PFSK-1 (cell line): ENCODE data around the gene MAP3K10.

ENCODE experiments used
- FOXP2 ChIP-seq: optimal IDR thresholded peaks from 2 replicates; pipeline ENCODE3; 2011; ENCODE audit warnings: borderline replicate concordance, control low read depth, inconsistent platforms; ENCODE audit not compliant: insufficient read depth; ENCODE audit errors: extremely low read length, extremely low read depth
- POLR2AphosphoS5 ChIP-seq: IDR thresholded peaks from 2 replicates; pipeline ENCODE4 v1.6.1; 2012; ENCODE audit warnings: low read depth, mild to moderate bottlenecking, control low read depth, low read length, moderate library complexity
- SIN3A ChIP-seq: IDR thresholded peaks from 2 replicates; pipeline ENCODE4 v1.6.1; 2012; ENCODE audit warnings: mild to moderate bottlenecking, low read length, moderate library complexity, borderline replicate concordance; ENCODE audit not compliant: insufficient read depth
- TAF1 ChIP-seq: IDR thresholded peaks from 2 replicates; pipeline ENCODE4 v1.6.1; 2012; ENCODE audit warnings: low read length, control low read depth, borderline replicate concordance; ENCODE audit not compliant: insufficient read depth
- TF ChIP-seq, protein P1 (sequence below), 2 experiments: IDR thresholded peaks; 2 replicates each; pipeline versions ENCODE4 v1.6.1 to v1.8.0; 2011 to 2012; ENCODE audit warnings: low read depth in 2 of 2, low read length in 2 of 2, control low read depth in 1 of 2, inconsistent platforms in 1 of 2, mild to moderate bottlenecking in 1 of 2, moderate library complexity in 1 of 2; ENCODE audit not compliant: insufficient read depth in 1 of 2

The MAP3K10 gene

DNA sequence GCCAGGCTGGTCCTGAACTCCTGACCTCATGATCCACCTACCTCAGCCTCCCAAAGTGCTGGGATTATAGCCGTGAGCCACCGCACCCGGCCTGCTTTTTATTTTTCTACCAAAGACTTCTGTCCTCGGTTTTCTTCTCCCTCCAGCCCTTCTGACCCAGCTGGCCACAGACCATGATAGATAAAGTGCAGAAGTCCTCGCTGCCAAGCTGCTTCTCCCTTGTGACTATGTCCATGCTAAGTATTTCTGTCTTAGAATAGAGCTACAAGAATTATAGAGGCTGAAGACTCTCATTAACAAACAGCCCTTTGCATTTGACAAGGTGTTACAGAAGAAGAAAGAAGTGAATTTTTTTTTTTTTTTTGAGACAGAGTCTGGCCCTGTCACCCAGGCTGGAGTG lies 15.4 kb upstream of the MAP3K10 start:
- TF ChIP-seq TAF1 (no peak), SIN3A (no peak), POLR2AphosphoS5 (no peak), FOXP2 (no peak)
- TF ChIP-seq, protein P1, sequence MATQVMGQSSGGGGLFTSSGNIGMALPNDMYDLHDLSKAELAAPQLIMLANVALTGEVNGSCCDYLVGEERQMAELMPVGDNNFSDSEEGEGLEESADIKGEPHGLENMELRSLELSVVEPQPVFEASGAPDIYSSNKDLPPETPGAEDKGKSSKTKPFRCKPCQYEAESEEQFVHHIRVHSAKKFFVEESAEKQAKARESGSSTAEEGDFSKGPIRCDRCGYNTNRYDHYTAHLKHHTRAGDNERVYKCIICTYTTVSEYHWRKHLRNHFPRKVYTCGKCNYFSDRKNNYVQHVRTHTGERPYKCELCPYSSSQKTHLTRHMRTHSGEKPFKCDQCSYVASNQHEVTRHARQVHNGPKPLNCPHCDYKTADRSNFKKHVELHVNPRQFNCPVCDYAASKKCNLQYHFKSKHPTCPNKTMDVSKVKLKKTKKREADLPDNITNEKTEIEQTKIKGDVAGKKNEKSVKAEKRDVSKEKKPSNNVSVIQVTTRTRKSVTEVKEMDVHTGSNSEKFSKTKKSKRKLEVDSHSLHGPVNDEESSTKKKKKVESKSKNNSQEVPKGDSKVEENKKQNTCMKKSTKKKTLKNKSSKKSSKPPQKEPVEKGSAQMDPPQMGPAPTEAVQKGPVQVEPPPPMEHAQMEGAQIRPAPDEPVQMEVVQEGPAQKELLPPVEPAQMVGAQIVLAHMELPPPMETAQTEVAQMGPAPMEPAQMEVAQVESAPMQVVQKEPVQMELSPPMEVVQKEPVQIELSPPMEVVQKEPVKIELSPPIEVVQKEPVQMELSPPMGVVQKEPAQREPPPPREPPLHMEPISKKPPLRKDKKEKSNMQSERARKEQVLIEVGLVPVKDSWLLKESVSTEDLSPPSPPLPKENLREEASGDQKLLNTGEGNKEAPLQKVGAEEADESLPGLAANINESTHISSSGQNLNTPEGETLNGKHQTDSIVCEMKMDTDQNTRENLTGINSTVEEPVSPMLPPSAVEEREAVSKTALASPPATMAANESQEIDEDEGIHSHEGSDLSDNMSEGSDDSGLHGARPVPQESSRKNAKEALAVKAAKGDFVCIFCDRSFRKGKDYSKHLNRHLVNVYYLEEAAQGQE (IDR thresholded peaks at IDR 0.05; ENCODE audit: insufficient read depth in 1 of 2, low read depth in 2 of 2, low read length in 2 of 2): no peak

DNA sequence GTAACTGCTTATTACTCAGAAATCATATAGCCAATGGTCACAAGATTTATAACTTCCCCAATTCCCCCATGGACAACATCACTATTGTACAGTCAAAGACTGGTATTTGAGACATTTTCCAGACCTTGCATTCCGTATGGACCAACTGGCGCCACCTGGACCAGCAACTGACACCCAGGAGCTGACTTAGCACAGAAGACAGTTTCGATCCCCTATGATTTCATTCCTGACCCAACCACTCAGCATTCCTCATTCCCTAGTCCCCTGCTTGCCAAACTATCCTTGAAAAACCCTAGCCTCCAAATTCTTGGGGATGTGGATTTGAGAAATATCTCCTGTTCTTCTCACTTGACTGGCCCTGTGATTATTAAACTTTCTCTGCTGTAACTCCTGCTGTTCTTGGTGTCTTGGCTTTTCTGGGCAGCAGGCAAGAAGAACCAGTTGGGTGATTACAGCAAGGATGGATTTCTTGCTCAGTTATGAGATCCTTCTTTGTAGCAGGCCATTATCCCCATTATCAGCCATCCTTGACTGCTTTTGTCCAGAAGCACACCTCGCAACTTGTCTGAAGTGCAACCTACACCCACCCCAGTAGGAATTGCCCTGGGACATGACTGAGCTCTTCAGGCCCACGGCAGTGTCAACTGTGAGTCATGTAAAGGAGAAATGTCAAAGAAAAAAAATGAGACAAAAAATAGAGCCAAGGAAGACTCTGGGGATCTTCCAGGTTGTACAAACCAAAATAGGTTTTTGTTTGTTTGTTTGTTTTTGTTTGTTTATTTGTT lies 13.7 kb upstream of the MAP3K10 start:
- TF ChIP-seq TAF1: no peak
- no peak for TF ChIP-seq SIN3A
- no peak for TF ChIP-seq FOXP2
- TF ChIP-seq, protein P1 (IDR thresholded peaks at IDR 0.05; ENCODE audit: insufficient read depth in 1 of 2, low read depth in 2 of 2, low read length in 2 of 2): no peak

DNA sequence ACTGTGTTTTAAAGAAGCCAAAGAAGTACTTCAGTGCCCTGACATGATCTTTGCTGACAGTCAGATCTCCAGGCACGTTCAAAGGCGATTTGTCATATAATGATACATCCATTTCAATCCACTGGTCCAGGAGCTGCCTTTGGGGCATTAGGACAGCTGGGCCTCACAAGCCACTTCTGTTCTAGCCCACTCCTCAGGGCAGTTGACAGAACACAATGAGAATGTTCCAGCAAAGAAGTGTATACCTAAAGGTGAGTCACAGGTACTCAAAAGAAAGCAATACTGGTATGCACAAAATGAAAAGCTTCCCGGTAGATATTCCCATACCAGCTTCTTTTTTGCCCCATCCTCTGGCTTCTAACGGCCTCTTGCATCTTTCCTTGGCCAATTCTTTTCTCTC lies 12.5 kb upstream of the MAP3K10 start:
- TF ChIP-seq POLR2AphosphoS5: no peak
- no peak for TF ChIP-seq SIN3A

DNA sequence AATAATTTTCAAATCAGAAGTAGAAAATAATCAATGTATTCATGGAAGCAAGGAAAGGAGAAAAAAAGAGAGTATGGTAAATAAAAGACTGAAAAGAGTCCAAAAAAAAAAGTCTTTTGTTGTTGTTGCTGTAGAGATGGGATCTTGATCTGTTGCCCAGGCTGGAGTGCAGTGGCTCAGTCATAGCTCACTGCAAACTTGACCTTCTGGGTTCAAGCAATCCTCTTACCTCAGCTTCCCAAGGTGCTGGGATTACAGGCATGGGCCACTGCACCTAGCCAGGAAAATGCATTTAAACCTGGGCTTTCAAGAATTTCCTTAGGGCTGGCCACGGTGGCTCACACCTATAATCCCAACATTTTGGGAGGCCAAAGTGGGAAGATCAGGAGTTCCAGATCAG lies 7.0 kb upstream of the MAP3K10 start:
- TF ChIP-seq TAF1: no peak
- TF ChIP-seq, protein P1 (IDR thresholded peaks at IDR 0.05; ENCODE audit: insufficient read depth in 1 of 2, low read depth in 2 of 2, low read length in 2 of 2): no peak
- TF ChIP-seq POLR2AphosphoS5: no peak
- TF ChIP-seq FOXP2: no peak
- no peak for TF ChIP-seq SIN3A

DNA sequence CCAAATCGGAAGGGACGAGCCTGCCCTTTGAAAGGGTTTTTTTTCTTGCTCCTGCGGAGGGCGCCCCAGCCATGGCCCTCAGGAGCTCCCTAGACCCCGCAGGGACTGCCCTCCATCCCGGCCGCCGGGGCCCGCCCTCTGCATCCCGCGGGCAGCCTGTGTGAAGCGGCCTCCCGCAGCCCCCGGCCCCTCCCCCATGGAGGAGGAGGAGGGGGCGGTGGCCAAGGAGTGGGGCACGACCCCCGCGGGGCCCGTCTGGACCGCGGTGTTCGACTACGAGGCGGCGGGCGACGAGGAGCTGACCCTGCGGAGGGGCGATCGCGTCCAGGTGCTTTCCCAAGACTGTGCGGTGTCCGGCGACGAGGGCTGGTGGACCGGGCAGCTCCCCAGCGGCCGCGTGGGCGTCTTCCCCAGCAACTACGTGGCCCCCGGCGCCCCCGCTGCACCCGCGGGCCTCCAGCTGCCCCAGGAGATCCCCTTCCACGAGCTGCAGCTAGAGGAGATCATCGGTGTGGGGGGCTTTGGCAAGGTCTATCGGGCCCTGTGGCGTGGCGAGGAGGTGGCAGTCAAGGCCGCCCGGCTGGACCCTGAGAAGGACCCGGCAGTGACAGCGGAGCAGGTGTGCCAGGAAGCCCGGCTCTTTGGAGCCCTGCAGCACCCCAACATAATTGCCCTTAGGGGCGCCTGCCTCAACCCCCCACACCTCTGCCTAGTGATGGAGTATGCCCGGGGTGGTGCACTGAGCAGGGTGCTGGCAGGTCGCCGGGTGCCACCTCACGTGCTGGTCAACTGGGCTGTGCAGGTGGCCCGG lies 815 bp downstream of the MAP3K10 start:
- TF ChIP-seq POLR2AphosphoS5 (peak; percentile 48; the same call in 1 of the 2 replicates), SIN3A (no peak), TAF1 (0 out of 2 replicates have a peak, but pooled peaks have one; percentile 9)
